H9 (cell line): Measurements from ENCODE around the gene CLCNKB. TPM values are rescaled to one million over a fixed set of nuclear protein-coding genes. Genes with fewer than 3 reads are reported as not detected.

Source experiments
- DNase-seq: peaks from one replicate; pipeline ENCODE4 v3.0.0-alpha.2; 2017
- H2AFZ ChIP-seq: one replicate; pipeline ENCODE4 v1.6.1; 2013; ENCODE audit warnings: mild to moderate bottlenecking, low read length, control low read depth, moderate library complexity
- H2AK5ac ChIP-seq: 2 replicates; pipeline ENCODE4 v1.6.1; 2013; ENCODE audit warnings: low read length, control low read depth, mixed read lengths; ENCODE audit not compliant: insufficient read length
- H2BK120ac ChIP-seq: one replicate; pipeline ENCODE4 v1.6.1; 2013; ENCODE audit warnings: low read depth, mild to moderate bottlenecking, low read length, control low read depth, inconsistent platforms; ENCODE audit not compliant: poor library complexity, severe bottlenecking
- H2BK12ac ChIP-seq: 2 replicates; pipeline ENCODE4 v1.6.1; 2013; ENCODE audit warnings: low read length, control low read depth, mixed read lengths, low read depth; ENCODE audit not compliant: insufficient read length
- H2BK15ac ChIP-seq: 2 replicates; pipeline ENCODE4 v1.6.1; 2013; ENCODE audit warnings: low read depth, low read length, control low read depth
- H2BK20ac ChIP-seq: one replicate; pipeline ENCODE4 v1.6.1; 2013; ENCODE audit warnings: low read depth, mild to moderate bottlenecking, low read length, control low read depth, inconsistent platforms; ENCODE audit not compliant: poor library complexity, severe bottlenecking
- H2BK5ac ChIP-seq: 2 replicates; pipeline ENCODE4 v1.6.1; 2013; ENCODE audit warnings: low read length, control low read depth, mixed read lengths; ENCODE audit not compliant: insufficient read length
- H3K14ac ChIP-seq: 2 replicates; pipeline ENCODE4 v1.6.1; 2013; ENCODE audit warnings: low read length, control low read depth; ENCODE audit not compliant: insufficient read depth
- H3K18ac ChIP-seq: 2 replicates; pipeline ENCODE4 v1.6.1; 2013; ENCODE audit warnings: low read depth, mild to moderate bottlenecking, mixed read lengths, low read length, control low read depth; ENCODE audit not compliant: insufficient read length
- H3K23ac ChIP-seq: 2 replicates; pipeline ENCODE4 v1.6.1; 2013; ENCODE audit warnings: low read length, control low read depth, mixed read lengths, low read depth; ENCODE audit not compliant: insufficient read length
- H3K23me2 ChIP-seq: 2 replicates; pipeline ENCODE4 v1.6.1; 2013; ENCODE audit warnings: low read depth, mild to moderate bottlenecking, mixed read lengths, low read length, control low read depth; ENCODE audit not compliant: insufficient read length, poor library complexity, severe bottlenecking
- H3K27ac ChIP-seq: 2 replicates; pipeline ENCODE4 v1.5.1; 2013; ENCODE audit warnings: low read length, control low read depth, mixed read lengths, low read depth; ENCODE audit not compliant: insufficient read length
- H3K27me3 ChIP-seq: 2 replicates; pipeline ENCODE4 v1.6.1; 2013; ENCODE audit warnings: low read length, control low read depth, inconsistent platforms; ENCODE audit not compliant: insufficient read depth
- H3K4ac ChIP-seq: 2 replicates; pipeline ENCODE4 v1.6.1; 2013; ENCODE audit warnings: low read depth, mild to moderate bottlenecking, control low read depth, inconsistent platforms, low read length, moderate library complexity
- H3K4me1 ChIP-seq: 2 replicates; pipeline ENCODE4 v1.6.1; 2013; ENCODE audit warnings: low read length, control low read depth, inconsistent platforms; ENCODE audit not compliant: insufficient read depth
- H3K4me2 ChIP-seq: 2 replicates; pipeline ENCODE4 v1.6.1; 2013; ENCODE audit warnings: low read length, control low read depth, mixed read lengths; ENCODE audit not compliant: insufficient read length, insufficient read depth
- H3K56ac ChIP-seq: 2 replicates; pipeline ENCODE4 v1.6.1; 2013; ENCODE audit warnings: low read depth, mild to moderate bottlenecking, mixed read lengths, low read length, control low read depth; ENCODE audit not compliant: insufficient read length
- H3K79me1 ChIP-seq: 2 replicates; pipeline ENCODE4 v1.6.1; 2013; ENCODE audit warnings: low read depth, mild to moderate bottlenecking, moderate library complexity, low read length, control low read depth, inconsistent platforms; ENCODE audit not compliant: insufficient read depth, poor library complexity, severe bottlenecking
- H3K79me2 ChIP-seq: 2 replicates; pipeline ENCODE4 v1.6.1; 2013; ENCODE audit warnings: low read length, control low read depth, inconsistent platforms; ENCODE audit not compliant: insufficient read depth
- H3K9ac ChIP-seq: 2 replicates; pipeline ENCODE4 v1.6.1; 2013; ENCODE audit warnings: low read length, control low read depth, mixed read lengths; ENCODE audit not compliant: insufficient read length; ENCODE audit errors: extremely low read depth
- H3K9me3 ChIP-seq: one replicate; pipeline ENCODE4 v1.6.1; 2013; ENCODE audit warnings: low read depth, low read length, inconsistent platforms; ENCODE audit not compliant: control insufficient read depth
- H3T11ph ChIP-seq: one replicate; pipeline ENCODE4 v1.6.1; 2013; ENCODE audit warnings: mild to moderate bottlenecking, low read length, control low read depth, inconsistent platforms
- H4K20me1 ChIP-seq: one replicate; pipeline ENCODE4 v1.6.1; 2013; ENCODE audit not compliant: control insufficient read depth, insufficient read length, insufficient read depth
- H4K5ac ChIP-seq: 2 replicates; pipeline ENCODE4 v1.6.1; 2013; ENCODE audit warnings: low read depth, mild to moderate bottlenecking, mixed read lengths, low read length, control low read depth; ENCODE audit not compliant: insufficient read length
- H4K8ac ChIP-seq: replicated peaks from 2 replicates; pipeline ENCODE4 v1.6.1; 2013; ENCODE audit warnings: low read length, control low read depth, mixed read lengths, low read depth; ENCODE audit not compliant: insufficient read length
- H4K91ac ChIP-seq: 2 replicates; pipeline ENCODE4 v1.6.1; 2013; ENCODE audit warnings: low read depth, mild to moderate bottlenecking, moderate library complexity, mixed read lengths, low read length, control low read depth; ENCODE audit not compliant: insufficient read length
- H3K27ac Mint-ChIP-seq, 3 experiments: 2 replicates in 2 of 3; 3 replicates in 1 of 3; pipeline ENCODE4 v1.8.0; 2020 to 2021; ENCODE audit warnings: mixed read lengths in 3 of 3, mild to moderate bottlenecking in 1 of 3, moderate library complexity in 1 of 3
- H3K27me3 Mint-ChIP-seq: 2 replicates; pipeline ENCODE4 v1.8.0; 2021; ENCODE audit warnings: low read depth, mild to moderate bottlenecking, moderate library complexity, mixed read lengths
- H3K36me3 Mint-ChIP-seq, 3 experiments: 2 replicates in 2 of 3; 3 replicates in 1 of 3; pipeline ENCODE4 v1.8.0; 2020 to 2021; ENCODE audit warnings: low read depth in 3 of 3, mixed read lengths in 3 of 3; ENCODE audit not compliant: insufficient read depth in 1 of 3
- H3K4me1 Mint-ChIP-seq, 2 experiments: 2 replicates each; pipeline ENCODE4 v1.8.0; 2020; ENCODE audit warnings: mixed read lengths in 2 of 2
- H3K4me3 Mint-ChIP-seq, 2 experiments: 2 replicates in 1 of 2; 3 replicates in 1 of 2; pipeline ENCODE4 v1.8.0; 2020 to 2021; ENCODE audit warnings: mild to moderate bottlenecking in 2 of 2, mixed read lengths in 2 of 2, moderate library complexity in 1 of 2
- H3K9me3 Mint-ChIP-seq, 2 experiments: 2 replicates in 1 of 2; 3 replicates in 1 of 2; pipeline ENCODE4 v1.8.0; 2020; ENCODE audit warnings: mild to moderate bottlenecking in 2 of 2, mixed read lengths in 2 of 2, moderate library complexity in 1 of 2
- WGBS: extraction: QIAGEN DNeasy Blood & Tissue Kit; methylation state at CpG from one replicate; pipeline ENCODE4 v1.1.7; 2013; ENCODE audit warnings: missing lambda C conversion rate, low lambda C conversion rate, mixed read lengths; ENCODE audit not compliant: insufficient read length; ENCODE audit errors: extremely low coverage; 5-methylcytosine and 5-hydroxymethylcytosine counted together
- total RNA-seq: library from RNA; stranded (reverse); gene quantifications from 2 replicates; pipeline ENCODE4 v1.2.1, GENCODE V29; 2021
- TF ChIP-seq, protein P1 (sequence below): fragments of 200-600 bp; sonication (generic); conservative IDR thresholded peaks from 3 replicates; pipeline ENCODE4 v1.8.0; 2021; ENCODE audit warnings: antibody characterized with exemption, mild to moderate bottlenecking

The CLCNKB gene
- total RNA-seq, 1 experiment from 2014 or later, result 1.7 TPM

DNA sequence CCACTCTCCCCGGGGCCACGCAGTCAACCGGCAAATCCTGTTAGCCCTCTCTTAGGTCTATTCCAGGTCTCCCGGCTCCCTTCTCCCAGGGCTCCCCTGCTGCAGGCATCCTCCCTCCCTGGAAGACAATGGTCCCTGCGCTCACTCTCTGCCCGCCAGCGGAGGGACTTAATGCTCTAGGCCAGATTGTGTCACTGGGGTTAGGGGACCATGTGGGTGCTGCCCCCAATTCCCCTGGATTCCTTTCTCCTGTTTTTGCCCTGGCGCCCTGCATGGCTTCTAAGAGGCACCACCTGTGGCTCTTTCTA lies 21.6 kb downstream of the CLCNKB start:
- Histone ChIP-seq H2BK12ac (no peak overlapping the region), H3K56ac (no peak overlapping the region), H3K4me2 (no peak overlapping the region), H3K18ac (no peak overlapping the region), H2BK120ac (no peak overlapping the region), H2BK15ac (no peak overlapping the region), H3K9me3 (no peaks in the 10 kb centered on the region), H3K27ac (no peak overlapping the region), H3K79me2 (no peaks in the 10 kb centered on the region), H2BK20ac (no peak overlapping the region), H3K79me1 (no peaks in the 10 kb centered on the region), H3K23ac (no peak overlapping the region), H4K91ac (no peak overlapping the region), H4K20me1 (no peaks in the 10 kb centered on the region), H3T11ph (no peak overlapping the region), H3K23me2 (no peaks in the 10 kb centered on the region), H3K4me1 (peaks cover 3% of the 10 kb centered on the region; the same call in 1 of the 2 replicates), H3K27me3 (no peaks in the 10 kb centered on the region), H2AFZ (no peak overlapping the region), H4K5ac (no peak overlapping the region), H3K14ac (no peak overlapping the region; the same call in 1 of the 2 replicates), H3K4ac (no peak overlapping the region), H2BK5ac (no peak overlapping the region), H4K8ac (no peak overlapping the region), H2AK5ac (no peak overlapping the region), H3K9ac (no peak overlapping the region)
- no peaks in the 10 kb centered on the region for H3K36me3 Mint-ChIP-seq
- H3K4me1 Mint-ChIP-seq, result peaks cover 33 to 44% of the 10 kb centered on the region in 2 experiments
- H3K27ac Mint-ChIP-seq, result no peak overlapping the region
- peaks cover 30% of the 10 kb centered on the region for H3K27me3 Mint-ChIP-seq
- WGBS, result no CpG with 5 or more reads among the region's 8 CpGs
- H3K4me3 Mint-ChIP-seq, result no peak overlapping the region
- TF ChIP-seq, protein P1, sequence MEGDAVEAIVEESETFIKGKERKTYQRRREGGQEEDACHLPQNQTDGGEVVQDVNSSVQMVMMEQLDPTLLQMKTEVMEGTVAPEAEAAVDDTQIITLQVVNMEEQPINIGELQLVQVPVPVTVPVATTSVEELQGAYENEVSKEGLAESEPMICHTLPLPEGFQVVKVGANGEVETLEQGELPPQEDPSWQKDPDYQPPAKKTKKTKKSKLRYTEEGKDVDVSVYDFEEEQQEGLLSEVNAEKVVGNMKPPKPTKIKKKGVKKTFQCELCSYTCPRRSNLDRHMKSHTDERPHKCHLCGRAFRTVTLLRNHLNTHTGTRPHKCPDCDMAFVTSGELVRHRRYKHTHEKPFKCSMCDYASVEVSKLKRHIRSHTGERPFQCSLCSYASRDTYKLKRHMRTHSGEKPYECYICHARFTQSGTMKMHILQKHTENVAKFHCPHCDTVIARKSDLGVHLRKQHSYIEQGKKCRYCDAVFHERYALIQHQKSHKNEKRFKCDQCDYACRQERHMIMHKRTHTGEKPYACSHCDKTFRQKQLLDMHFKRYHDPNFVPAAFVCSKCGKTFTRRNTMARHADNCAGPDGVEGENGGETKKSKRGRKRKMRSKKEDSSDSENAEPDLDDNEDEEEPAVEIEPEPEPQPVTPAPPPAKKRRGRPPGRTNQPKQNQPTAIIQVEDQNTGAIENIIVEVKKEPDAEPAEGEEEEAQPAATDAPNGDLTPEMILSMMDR, result no peak
- no peak for DNase-seq
- H3K9me3 Mint-ChIP-seq, result no peaks in the 10 kb centered on the region
